Osteocyte (in vitro differentiated cells): Measurements from ENCODE around the gene RXFP3. TPM values are rescaled to one million over a fixed set of nuclear protein-coding genes. Genes with fewer than 3 reads are reported as not detected.

Experiments used
- DNase-seq: peaks from one replicate; pipeline ENCODE4 v3.0.0; 2021; ENCODE audit warnings: mixed read lengths; ENCODE audit not compliant: unreplicated experiment; ENCODE audit errors: extremely low spot score
- H3K27ac Mint-ChIP-seq: one replicate; pipeline ENCODE4 v1.8.0; 2021; ENCODE audit warnings: mild to moderate bottlenecking, mixed read lengths; ENCODE audit not compliant: unreplicated experiment
- H3K27me3 Mint-ChIP-seq: one replicate; pipeline ENCODE4 v1.8.0; 2021; ENCODE audit warnings: mixed read lengths; ENCODE audit not compliant: unreplicated experiment
- H3K36me3 Mint-ChIP-seq: one replicate; pipeline ENCODE4 v1.8.0; 2021; ENCODE audit warnings: mixed read lengths; ENCODE audit not compliant: unreplicated experiment
- H3K4me1 Mint-ChIP-seq: one replicate; pipeline ENCODE4 v1.8.0; 2021; ENCODE audit warnings: mixed read lengths; ENCODE audit not compliant: unreplicated experiment
- H3K4me3 Mint-ChIP-seq: one replicate; pipeline ENCODE4 v1.8.0; 2021; ENCODE audit warnings: mild to moderate bottlenecking, moderate library complexity, mixed read lengths; ENCODE audit not compliant: unreplicated experiment
- H3K9me3 Mint-ChIP-seq: one replicate; pipeline ENCODE4 v1.8.0; 2021; ENCODE audit warnings: mixed read lengths; ENCODE audit not compliant: unreplicated experiment
- CTCF ChIP-seq: fragments of 200-600 bp; sonication (generic); IDR thresholded peaks from 2 replicates; pipeline ENCODE4 v1.5.0; 2021; ENCODE audit warnings: antibody characterized with exemption, mild to moderate bottlenecking, moderate library complexity
- total RNA-seq: library from RNA; stranded (reverse); gene quantifications from 2 replicates; pipeline ENCODE4 v1.2.1, GENCODE V29; 2021

Gene RXFP3
- total RNA-seq, 1 donor from 2014 or later: not detected

GRCh38 chr5:33927685-33928084 is 8.5 kb upstream of the RXFP3 start:
- no peak for TF ChIP-seq CTCF
- H3K27me3 Mint-ChIP-seq: peaks cover 3% of the 10 kb centered on the region

DNA sequence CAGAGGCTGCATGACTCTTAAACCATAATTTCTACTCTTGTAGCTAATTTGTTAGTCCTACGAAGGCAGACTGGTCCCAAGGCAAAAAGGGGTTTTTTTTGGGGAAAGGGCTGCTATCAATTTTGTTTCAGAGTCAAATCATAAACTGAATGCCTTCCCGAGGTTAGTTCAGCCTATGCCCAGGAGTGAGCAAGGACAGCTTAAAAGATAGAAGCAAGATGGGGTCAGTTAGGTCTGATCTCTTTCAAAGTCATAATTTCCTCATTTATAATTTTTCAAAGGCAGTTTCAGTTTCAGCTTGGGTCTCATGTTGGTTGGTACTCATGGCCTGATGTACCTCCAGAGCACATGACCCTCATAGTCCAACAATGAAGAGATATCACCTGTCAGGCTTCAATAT is 7.9 kb upstream of the RXFP3 start:
- no peaks in the 10 kb centered on the region for H3K9me3 Mint-ChIP-seq
- H3K4me1 Mint-ChIP-seq: no peaks in the 10 kb centered on the region
- H3K27ac Mint-ChIP-seq: no peak overlapping the region
- peaks cover 2% of the 10 kb centered on the region for H3K27me3 Mint-ChIP-seq
- no peak for TF ChIP-seq CTCF
- no peak for DNase-seq
- H3K36me3 Mint-ChIP-seq: no peaks in the 10 kb centered on the region
- H3K4me3 Mint-ChIP-seq: no peak overlapping the region

More at GRCh38 chr5:33927685-33928084, 8.5 kb upstream of the RXFP3 start:
- Mint-ChIP-seq H3K36me3 (no peaks in the 10 kb centered on the region), H3K9me3 (no peaks in the 10 kb centered on the region), H3K27ac (no peak overlapping the region), H3K4me3 (no peak overlapping the region), H3K4me1 (no peaks in the 10 kb centered on the region)
- no peak for DNase-seq

- no peak for TF ChIP-seq CTCF
- no peaks in the 10 kb centered on the region for H3K36me3 Mint-ChIP-seq
- H3K27ac Mint-ChIP-seq: no peak overlapping the region
- H3K9me3 Mint-ChIP-seq: no peaks in the 10 kb centered on the region
- no peak overlapping the region for H3K4me3 Mint-ChIP-seq
- peaks cover 3% of the 10 kb centered on the region for H3K27me3 Mint-ChIP-seq
- no peak for DNase-seq
- no peaks in the 10 kb centered on the region for H3K4me1 Mint-ChIP-seq
These were observed 6.1 kb upstream of the RXFP3 start for GRCh38 chr5:33929925-33930690.

GRCh38 chr5:33931136-33931535 is 5.0 kb upstream of the RXFP3 start:
- Mint-ChIP-seq H3K36me3 (no peaks in the 10 kb centered on the region), H3K27me3 (peaks cover 3% of the 10 kb centered on the region), H3K9me3 (no peaks in the 10 kb centered on the region), H3K27ac (no peak overlapping the region), H3K4me1 (peaks cover 7% of the 10 kb centered on the region), H3K4me3 (no peak overlapping the region)
- TF ChIP-seq CTCF: no peak
- no peak for DNase-seq

DNA sequence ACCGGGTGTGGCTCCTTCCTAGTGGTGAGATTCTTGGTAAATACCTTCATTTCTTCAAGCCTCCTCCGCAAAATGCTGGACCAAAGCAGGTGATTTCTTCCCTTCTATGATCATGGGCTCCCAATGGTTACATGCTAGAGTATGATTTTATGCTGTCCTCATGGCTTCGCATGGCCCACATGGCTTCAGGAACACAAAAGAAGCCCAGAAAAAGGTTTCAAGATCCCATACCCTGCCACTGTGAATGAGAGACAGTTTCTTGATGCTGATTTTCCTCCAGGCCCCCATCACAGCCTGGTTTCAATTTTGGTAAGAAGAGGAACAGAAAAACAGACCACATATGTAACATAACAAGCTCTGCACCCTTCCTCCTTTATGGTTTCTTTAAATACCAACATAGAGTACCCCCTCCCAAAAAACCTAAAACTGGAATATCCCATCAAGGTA is 2.4 kb upstream of the RXFP3 start:
- H3K36me3 Mint-ChIP-seq: no peaks in the 10 kb centered on the region
- DNase-seq: no peak
- H3K27me3 Mint-ChIP-seq: peaks cover 5% of the 10 kb centered on the region
- H3K4me1 Mint-ChIP-seq: peaks cover 8% of the 10 kb centered on the region
- no peak overlapping the region for H3K27ac Mint-ChIP-seq
- H3K4me3 Mint-ChIP-seq: no peak overlapping the region
- no peak for TF ChIP-seq CTCF
- no peaks in the 10 kb centered on the region for H3K9me3 Mint-ChIP-seq
